KMS-11 (cell line): ENCODE measurements around the gene STIL.

Source experiments
- H2AFZ ChIP-seq: fragments of 200-600 bp; sonication (generic); 2 replicates; pipeline ENCODE4 v1.6.1; 2016; ENCODE audit warnings: antibody characterized with exemption, mixed run types, low read depth
- H3K27ac ChIP-seq: fragments of 200-600 bp; sonication (generic); 2 replicates; pipeline ENCODE4 v1.6.1; 2016; ENCODE audit warnings: mild to moderate bottlenecking, mixed run types
- H3K27me3 ChIP-seq: fragments of 200-600 bp; sonication (generic); 2 replicates; pipeline ENCODE4 v1.6.1; 2017; ENCODE audit warnings: mild to moderate bottlenecking, low read depth, mixed run types, moderate library complexity; ENCODE audit not compliant: insufficient read depth
- H3K36me3 ChIP-seq: fragments of 200-600 bp; sonication (generic); 2 replicates; pipeline ENCODE4 v1.6.1; 2017; ENCODE audit warnings: mild to moderate bottlenecking, mixed run types; ENCODE audit not compliant: insufficient read depth
- H3K4me1 ChIP-seq: fragments of 200-600 bp; sonication (generic); 2 replicates; pipeline ENCODE4 v1.6.1; 2016; ENCODE audit warnings: mild to moderate bottlenecking, low read depth, mixed run types; ENCODE audit not compliant: poor library complexity, severe bottlenecking
- H3K4me2 ChIP-seq: fragments of 200-600 bp; sonication (generic); 2 replicates; pipeline ENCODE4 v1.7.0; 2016; ENCODE audit warnings: mild to moderate bottlenecking, mixed run types
- H3K4me3 ChIP-seq: fragments of 200-600 bp; sonication (generic); IDR thresholded peaks from 2 replicates; pipeline ENCODE4 v1.6.1; 2017; ENCODE audit warnings: low read depth, low read length, mixed read lengths; ENCODE audit not compliant: insufficient read depth
- H3K79me2 ChIP-seq: fragments of 200-600 bp; sonication (generic); 2 replicates; pipeline ENCODE4 v1.6.1; 2016; ENCODE audit warnings: low read depth, mixed run types; ENCODE audit not compliant: insufficient read depth
- H3K9ac ChIP-seq: fragments of 200-600 bp; sonication (generic); 2 replicates; pipeline ENCODE4 v1.6.1; 2016; ENCODE audit warnings: mild to moderate bottlenecking, mixed run types
- H4K20me1 ChIP-seq: fragments of 200-600 bp; sonication (generic); 2 replicates; pipeline ENCODE4 v1.6.1; 2016; ENCODE audit warnings: mild to moderate bottlenecking, mixed run types; ENCODE audit not compliant: insufficient read depth
- CTCF ChIP-seq: fragments of 200-600 bp; sonication (generic); conservative IDR thresholded peaks from 2 replicates; pipeline ENCODE4 v1.6.1; 2017; ENCODE audit warnings: low read depth, mild to moderate bottlenecking, antibody characterized with exemption, low read length, moderate library complexity, mixed read lengths

STIL gene

DNA sequence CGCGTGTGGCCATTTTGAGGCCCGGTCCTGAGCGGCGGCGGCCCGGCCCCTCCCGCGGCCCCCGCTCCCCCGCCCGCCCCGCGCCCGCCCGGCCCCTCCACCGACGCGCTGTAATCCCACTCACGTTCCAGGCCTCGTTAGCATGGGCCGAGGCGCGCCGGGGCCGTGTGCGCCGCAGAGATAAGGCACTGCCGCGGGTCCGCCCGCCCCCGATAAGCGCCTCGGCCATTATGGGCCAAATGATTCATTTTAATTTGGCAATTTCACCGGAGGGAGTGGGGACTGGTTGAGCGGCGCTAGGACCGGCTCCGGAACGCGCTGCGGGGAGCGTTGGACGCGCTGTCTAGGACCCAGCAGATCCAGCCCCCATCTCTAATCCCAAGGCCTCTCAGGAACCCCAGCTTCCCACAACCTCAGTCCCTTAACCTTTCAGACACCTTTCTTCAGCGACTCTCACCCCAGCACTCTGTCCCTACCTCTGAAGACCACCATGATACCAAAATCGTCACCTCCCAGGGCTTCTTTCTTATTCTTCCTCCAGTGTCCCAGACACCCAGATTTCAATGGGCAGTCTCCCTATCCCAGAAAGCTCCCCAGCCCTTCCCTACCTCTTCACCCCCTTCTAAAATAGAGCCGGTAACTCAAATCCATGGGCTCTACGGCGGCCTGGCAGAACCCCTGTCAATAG, 81.6 kb downstream of the STIL start, which contains the start of gene TAL1:
Gene TAL1, minus strand, starts transcription at position 39 of the 688 bp plus-strand sequence. CDS start 6,337 bp downstream, outside the sequence.
- H3K4me2 ChIP-seq = no peak within 1 kb of the TSS
- no peak within 1 kb of the TSS for H3K27ac ChIP-seq
- no peak for TF ChIP-seq CTCF
- no peak within 1 kb of the TSS for H3K9ac ChIP-seq
- H3K79me2 ChIP-seq = no peaks in the 10 kb centered on the region
- no peaks in the 10 kb centered on the region for H3K36me3 ChIP-seq
- peaks cover 19% of the 10 kb centered on the region for H3K27me3 ChIP-seq
- H2AFZ ChIP-seq = no peak within 1 kb of the TSS
- H3K4me3 ChIP-seq = no peak within 1 kb of the TSS
- no peaks in the 10 kb centered on the region for H3K4me1 ChIP-seq
- H4K20me1 ChIP-seq = no peaks in the 10 kb centered on the region

- no peaks in the 10 kb centered on the region for H3K4me1 ChIP-seq
- no peak for TF ChIP-seq CTCF
- H3K4me3 ChIP-seq = no peak overlapping the region
- no peaks in the 10 kb centered on the region for H3K79me2 ChIP-seq
- H3K27me3 ChIP-seq = peaks cover 24% of the 10 kb centered on the region
- H2AFZ ChIP-seq = no peak overlapping the region
- no peak overlapping the region for H3K4me2 ChIP-seq
- H3K9ac ChIP-seq = no peak overlapping the region
- no peak overlapping the region for H3K27ac ChIP-seq
- H4K20me1 ChIP-seq = no peaks in the 10 kb centered on the region
- no peaks in the 10 kb centered on the region for H3K36me3 ChIP-seq
Observed at GRCh38 chr1:47231301-47232186, 82.4 kb downstream of the STIL start.

GRCh38 chr1:47230692-47231300, 83.2 kb downstream of the STIL start:
- no peak overlapping the region for H3K9ac ChIP-seq
- TF ChIP-seq CTCF = no peak
- H4K20me1 ChIP-seq = no peaks in the 10 kb centered on the region
- H3K4me2 ChIP-seq = no peak overlapping the region
- no peaks in the 10 kb centered on the region for H3K36me3 ChIP-seq
- no peaks in the 10 kb centered on the region for H3K79me2 ChIP-seq
- no peaks in the 10 kb centered on the region for H3K4me1 ChIP-seq
- no peak overlapping the region for H3K4me3 ChIP-seq
- no peak overlapping the region for H2AFZ ChIP-seq
- H3K27ac ChIP-seq = no peak overlapping the region
- peaks cover 29% of the 10 kb centered on the region for H3K27me3 ChIP-seq

DNA sequence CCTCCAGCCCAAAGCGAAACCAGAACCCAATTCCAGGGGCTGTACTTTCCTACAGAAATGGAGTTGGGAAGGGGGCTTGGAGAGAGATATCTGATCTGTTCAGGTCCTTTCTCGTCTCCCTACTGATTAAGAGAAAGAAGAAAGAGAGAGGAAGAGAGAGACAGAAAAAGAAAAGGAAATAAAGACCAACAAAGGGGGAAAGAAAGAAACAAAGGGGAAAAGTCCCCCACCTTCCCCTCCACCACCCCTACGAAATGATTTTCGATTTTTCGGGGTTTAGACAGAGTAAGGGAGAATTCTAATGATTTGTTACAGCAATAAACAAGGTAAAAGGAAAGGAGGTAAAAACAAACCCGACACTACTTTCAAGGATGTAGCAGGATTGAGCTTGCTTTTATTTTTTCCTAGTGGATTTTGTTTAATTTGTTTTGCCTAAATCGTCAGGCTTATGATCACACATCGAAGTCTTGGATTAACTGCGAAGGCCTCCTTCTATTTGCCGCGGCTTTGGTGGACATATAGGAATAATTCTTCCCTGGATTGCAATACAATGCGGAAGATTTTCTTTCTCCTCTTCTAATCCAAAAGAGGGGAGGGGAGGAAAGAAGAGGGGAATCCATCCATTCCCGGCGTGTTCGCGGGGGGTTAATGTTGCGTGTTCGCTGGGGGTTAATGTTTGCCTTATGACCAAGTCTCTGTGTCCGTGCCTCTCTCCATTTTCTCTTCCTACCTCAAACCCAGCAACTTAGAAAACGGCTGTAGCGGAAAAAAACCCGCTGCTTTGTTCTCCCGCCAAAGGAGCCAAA, 83.9 kb downstream of the STIL start:
- no peaks in the 10 kb centered on the region for H3K4me1 ChIP-seq

More for the DNA sequence above, 83.9 kb downstream of the STIL start:
- H4K20me1 ChIP-seq = no peaks in the 10 kb centered on the region
- peaks cover 29% of the 10 kb centered on the region for H3K27me3 ChIP-seq
- H3K4me2 ChIP-seq = no peak overlapping the region
- TF ChIP-seq CTCF = no peak
- no peak overlapping the region for H3K9ac ChIP-seq
- no peaks in the 10 kb centered on the region for H3K79me2 ChIP-seq
- H3K36me3 ChIP-seq = no peaks in the 10 kb centered on the region
- no peak overlapping the region for H3K27ac ChIP-seq
- H2AFZ ChIP-seq = no peak overlapping the region
- H3K4me3 ChIP-seq = no peak overlapping the region
